ENCODE measurements around the gene ZBTB32.
"Not testable (repeated sequence)": the region's sequence is repeated elsewhere in the genome, so short reads cannot be mapped to it uniquely, and the experiment has no call there.

ZBTB32 gene

DNA sequence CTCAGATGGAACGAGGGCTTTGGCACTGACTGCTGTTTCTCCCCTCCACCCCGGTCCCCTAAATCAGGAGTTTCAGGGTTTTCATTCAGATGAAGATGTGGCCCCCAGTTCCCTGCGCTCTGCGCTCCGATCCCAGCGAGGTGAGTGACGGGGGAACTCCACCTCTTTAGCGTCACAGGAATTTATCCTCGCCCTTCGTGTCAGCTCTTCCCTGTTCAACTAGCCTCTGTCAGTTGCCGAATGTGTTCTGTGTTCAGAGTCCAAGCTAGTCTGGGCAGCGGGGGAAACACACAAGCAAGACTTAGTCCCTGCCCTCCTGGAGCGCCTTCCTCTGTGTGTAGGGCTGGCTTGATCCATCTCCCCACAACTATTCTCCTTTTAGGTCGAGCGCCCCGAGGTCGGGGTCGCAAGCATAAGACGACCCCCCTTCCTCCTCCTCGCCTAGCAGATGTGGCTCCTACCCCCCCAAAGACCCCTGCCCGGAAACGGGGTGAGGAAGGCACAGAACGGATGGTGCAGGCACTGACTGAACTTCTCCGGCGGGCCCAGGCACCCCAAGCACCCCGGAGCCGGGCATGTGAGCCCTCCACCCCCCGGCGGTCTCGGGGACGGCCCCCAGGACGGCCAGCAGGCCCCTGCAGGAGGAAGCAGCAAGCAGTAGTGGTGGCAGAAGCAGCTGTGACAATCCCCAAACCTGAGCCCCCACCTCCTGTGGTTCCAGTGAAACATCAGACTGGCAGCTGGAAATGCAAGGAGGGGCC is 15.2 kb downstream of the ZBTB32 start:
- DNase-seq (ENCODE audit: low read depth in 1 of 2, low spot score in 1 of 2): no peak

GRCh38 chr19:35720163-35720524 is 15.8 kb downstream of the ZBTB32 start:
- DNase-seq (ENCODE audit: low read depth in 1 of 2, low spot score in 1 of 2): no peak

DNA sequence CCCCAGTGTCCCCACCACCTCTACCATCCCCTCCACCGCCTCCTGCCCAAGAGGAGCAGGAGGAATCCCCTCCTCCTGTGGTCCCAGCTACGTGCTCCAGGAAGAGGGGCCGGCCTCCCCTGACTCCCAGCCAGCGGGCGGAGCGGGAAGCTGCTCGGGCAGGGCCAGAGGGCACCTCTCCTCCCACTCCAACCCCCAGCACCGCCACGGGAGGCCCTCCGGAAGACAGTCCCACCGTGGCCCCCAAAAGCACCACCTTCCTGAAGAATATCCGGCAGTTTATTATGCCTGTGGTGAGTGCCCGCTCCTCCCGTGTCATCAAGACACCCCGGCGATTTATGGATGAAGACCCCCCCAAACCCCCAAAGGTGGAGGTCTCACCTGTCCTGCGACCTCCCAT is 16.3 kb downstream of the ZBTB32 start:
- no peak for DNase-seq (ENCODE audit: low read depth in 1 of 2, low spot score in 1 of 2)

DNA sequence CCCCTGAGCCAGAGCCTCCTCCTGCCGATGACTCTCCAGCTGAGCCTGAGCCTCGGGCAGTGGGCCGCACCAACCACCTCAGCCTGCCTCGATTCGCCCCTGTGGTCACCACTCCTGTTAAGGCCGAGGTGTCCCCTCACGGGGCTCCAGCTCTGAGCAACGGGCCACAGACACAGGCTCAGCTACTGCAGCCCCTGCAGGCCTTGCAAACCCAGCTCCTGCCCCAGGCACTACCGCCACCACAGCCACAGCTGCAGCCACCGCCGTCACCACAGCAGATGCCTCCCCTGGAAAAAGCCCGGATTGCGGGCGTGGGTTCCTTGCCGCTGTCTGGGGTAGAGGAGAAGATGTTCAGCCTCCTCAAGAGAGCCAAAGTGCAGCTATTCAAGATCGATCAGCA is 17.0 kb downstream of the ZBTB32 start:
- DNase-seq (ENCODE audit: low read depth in 1 of 2, low spot score in 1 of 2): no peak

DNA sequence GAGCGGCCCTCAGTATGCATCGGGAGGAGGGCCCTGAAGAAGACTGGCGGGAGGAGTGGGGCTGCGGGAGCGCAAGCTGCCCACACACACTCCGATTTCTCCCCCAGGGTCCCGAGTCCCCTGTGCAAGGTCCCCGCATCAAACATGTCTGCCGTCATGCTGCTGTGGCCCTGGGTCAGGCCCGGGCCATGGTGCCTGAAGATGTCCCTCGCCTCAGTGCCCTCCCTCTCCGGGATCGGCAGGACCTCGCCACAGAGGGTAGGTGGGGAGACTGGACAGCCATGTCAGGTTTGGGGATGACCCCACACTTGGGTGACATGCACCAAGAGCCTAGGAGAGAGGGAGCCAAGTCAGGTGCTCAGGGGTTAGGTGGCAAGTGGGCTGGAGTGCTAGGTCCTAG is 18.1 kb downstream of the ZBTB32 start:
- DNase-seq (ENCODE audit: low read depth in 1 of 2, low spot score in 1 of 2): no peak

DNA sequence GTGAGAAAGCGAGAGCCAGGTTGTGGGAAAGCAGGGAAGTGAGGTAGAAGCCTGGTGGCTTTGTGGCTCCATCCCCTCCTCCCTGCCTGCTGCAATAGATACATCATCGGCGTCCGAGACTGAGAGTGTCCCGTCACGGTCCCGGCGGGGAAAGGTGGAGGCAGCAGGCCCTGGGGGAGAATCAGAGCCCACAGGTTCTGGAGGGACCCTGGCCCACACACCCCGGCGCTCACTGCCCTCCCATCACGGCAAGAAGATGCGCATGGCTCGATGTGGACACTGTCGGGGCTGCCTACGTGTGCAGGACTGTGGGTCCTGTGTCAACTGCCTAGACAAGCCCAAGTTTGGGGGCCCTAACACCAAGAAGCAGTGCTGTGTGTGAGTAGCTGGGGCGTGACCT is 18.5 kb downstream of the ZBTB32 start:
- no peak for DNase-seq (ENCODE audit: low read depth in 1 of 2, low spot score in 1 of 2)

- DNase-seq (ENCODE audit: low read depth in 1 of 2, low spot score in 1 of 2): no peak
These were observed 19.3 kb downstream of the ZBTB32 start for GRCh38 chr19:35723671-35724070.

- not testable (repeated sequence) for DNase-seq (ENCODE audit: low read depth in 1 of 2, low spot score in 1 of 2)
These were observed 19.8 kb downstream of the ZBTB32 start for GRCh38 chr19:35724132-35724531.

- DNase-seq (ENCODE audit: low read depth in 1 of 2, low spot score in 1 of 2): no peak
These were observed 20.2 kb downstream of the ZBTB32 start for GRCh38 chr19:35724560-35724959.

DNA sequence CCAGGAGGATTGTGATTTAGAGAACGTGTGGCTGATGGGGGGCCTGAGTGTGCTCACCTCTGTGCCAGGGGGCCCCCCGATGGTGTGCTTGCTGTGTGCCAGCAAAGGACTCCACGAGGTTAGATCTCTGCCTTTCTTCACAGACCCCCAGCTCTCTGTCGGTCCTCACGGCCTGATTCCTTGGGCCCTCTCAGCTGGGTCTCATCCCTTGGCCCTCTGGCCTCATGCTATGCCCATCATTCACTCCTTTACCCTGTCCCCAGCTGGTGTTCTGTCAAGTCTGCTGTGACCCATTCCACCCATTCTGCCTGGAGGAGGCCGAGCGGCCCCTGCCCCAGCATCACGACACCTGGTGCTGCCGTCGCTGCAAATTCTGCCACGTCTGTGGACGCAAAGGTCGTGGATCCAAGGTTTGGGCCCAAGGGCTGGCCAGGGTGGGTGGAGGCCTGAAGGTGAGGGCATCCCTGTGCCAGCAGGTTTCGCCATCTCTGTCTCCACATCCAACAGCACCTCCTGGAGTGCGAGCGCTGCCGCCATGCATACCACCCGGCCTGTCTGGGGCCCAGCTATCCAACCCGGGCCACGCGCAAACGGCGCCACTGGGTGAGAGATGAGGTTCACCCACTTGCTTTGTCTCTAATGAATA is 21.0 kb downstream of the ZBTB32 start:
- DNase-seq (ENCODE audit: low read depth in 1 of 2, low spot score in 1 of 2): no peak

GRCh38 chr19:35727053-35727955 is 22.9 kb downstream of the ZBTB32 start:
- DNase-seq (ENCODE audit: low read depth in 1 of 2, low spot score in 1 of 2): no peak

DNA sequence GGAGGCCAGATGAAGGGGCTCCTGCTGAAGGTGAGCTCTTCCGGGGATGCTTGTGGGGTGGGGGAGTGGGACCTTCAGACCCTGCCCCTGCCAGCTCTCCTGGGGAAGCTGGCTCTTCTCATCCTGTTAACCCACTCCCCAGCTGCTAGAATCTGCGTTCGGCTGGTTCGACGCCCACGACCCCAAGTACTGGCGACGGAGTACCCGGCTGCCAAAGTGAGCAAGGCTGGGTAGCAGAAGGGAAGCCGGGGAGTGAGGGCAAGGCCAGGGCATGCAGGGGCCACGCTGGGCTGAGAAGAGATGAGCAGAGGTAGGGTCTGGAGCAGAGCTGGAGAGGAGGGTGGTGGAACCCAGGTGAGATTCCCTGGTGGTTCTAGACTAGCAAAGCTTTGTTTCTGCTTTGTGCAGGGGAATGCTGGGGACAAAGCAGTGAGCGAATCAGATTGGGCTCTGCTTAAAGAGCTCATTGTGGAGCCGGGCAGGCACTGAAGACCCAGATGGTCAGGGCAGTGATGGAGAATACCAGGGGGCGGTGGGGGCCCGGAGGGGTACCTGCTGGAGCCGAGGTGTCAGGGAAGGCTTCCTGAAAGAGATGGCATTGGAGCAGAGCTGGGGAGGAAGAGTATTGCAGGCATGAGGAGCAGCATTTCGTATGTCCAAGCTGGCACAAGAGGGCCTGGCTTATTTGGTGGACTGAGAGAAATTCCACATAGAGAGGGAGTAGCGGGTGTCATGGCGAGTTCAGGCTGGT is 23.8 kb downstream of the ZBTB32 start:
- DNase-seq (ENCODE audit: low read depth in 1 of 2, low spot score in 1 of 2): no peak

DNA sequence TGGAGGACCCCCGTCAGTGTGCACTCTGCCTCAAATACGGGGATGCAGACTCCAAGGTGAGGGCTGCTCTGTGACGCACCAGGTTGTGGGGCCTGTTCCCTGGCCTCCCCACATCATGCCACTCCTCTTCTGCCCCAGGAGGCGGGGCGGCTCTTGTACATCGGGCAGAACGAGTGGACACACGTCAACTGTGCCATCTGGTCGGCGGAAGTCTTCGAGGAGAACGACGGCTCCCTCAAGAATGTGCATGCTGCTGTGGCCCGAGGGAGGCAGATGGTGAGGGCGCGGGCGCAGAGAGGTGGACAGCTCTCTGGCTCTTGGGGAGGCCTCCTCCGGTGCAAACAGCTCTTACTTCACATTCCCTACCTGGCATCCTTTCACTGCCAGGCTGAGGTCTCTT is 24.7 kb downstream of the ZBTB32 start:
- no peak for DNase-seq (ENCODE audit: low read depth in 1 of 2, low spot score in 1 of 2)

DNA sequence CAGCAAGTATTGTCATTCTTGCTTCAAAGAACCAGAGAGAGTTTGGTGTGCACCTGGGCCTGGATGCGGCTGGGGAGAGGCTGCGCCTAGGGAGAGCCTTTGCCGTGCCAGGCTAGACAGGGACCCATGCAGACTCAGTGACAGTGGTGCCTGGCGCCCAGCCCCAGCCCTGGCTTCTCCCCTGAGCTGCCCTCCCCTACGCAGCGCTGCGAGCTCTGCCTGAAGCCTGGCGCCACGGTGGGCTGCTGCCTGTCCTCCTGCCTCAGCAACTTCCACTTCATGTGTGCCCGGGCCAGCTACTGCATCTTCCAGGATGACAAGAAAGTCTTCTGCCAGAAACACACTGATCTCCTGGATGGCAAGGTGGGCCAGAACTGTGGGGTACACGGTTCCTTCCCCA is 25.4 kb downstream of the ZBTB32 start:
- no peak for DNase-seq (ENCODE audit: low read depth in 1 of 2, low spot score in 1 of 2)

DNA sequence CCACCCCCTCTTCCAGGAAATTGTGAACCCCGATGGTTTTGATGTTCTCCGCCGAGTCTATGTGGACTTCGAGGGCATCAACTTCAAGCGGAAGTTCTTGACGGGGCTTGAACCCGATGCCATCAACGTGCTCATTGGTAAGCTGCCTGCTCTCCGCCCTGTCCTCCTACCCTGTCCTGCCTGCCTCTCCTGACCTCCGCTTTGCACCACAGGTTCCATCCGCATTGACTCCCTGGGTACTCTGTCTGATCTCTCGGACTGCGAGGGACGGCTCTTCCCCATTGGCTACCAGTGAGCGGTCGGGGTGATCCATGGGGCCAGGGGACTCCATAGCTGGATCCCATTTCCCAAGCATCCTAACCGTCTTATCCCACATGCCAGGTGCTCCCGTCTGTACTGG is 26.0 kb downstream of the ZBTB32 start:
- no peak for DNase-seq (ENCODE audit: low read depth in 1 of 2, low spot score in 1 of 2)

DNA sequence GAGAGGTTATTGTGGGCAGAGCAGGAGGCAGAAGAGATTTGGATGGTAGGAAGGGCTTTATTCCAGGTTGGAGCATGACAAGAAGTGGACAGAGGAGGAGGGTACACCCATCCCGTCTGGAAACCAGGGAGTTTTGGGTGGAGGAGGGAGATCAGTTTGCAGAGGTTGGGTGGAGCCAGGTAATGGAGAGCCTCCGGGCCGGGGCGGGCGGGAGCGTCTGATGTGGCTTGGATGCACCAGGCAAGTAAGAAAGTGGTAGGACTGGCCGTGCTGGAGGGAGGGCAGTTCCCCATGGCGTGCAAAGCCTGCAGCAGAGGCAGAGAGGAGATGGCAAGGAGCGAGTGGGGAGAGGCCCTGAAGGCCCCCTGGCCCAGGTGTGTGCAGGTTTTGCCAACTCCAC is 27.0 kb downstream of the ZBTB32 start:
- no peak for DNase-seq (ENCODE audit: low read depth in 1 of 2, low spot score in 1 of 2)

GRCh38 chr19:35731779-35732405 is 27.5 kb downstream of the ZBTB32 start:
- no peak for DNase-seq (ENCODE audit: low read depth in 1 of 2, low spot score in 1 of 2)

- DNase-seq (ENCODE audit: low read depth in 1 of 2, low spot score in 1 of 2): no peak
These were observed 28.3 kb downstream of the ZBTB32 start for GRCh38 chr19:35732540-35733179.

- no peak for DNase-seq (ENCODE audit: low read depth in 1 of 2, low spot score in 1 of 2)
These were observed 29.1 kb downstream of the ZBTB32 start for GRCh38 chr19:35733180-35734125.

All from stimulated activated CD4-positive, alpha-beta T cell treated with anti-CD3 and anti-CD28 coated beads, Interleukin-15, amount 100 ng/mL, for 1 hour (primary cell).